Thymus (tissue), 11 donors: Measurements from ENCODE around the gene NXPH4. TPM values are rescaled to one million over a fixed set of nuclear protein-coding genes. Genes with fewer than 3 reads are reported as not detected.
A peak's percentile ranks its signal among the peaks of the same experiment; 100 is the strongest.

Source experiments
- DNase-seq, 9 donors: peaks; one replicate each; pipeline ENCODE4 v3.0.0-alpha.2; 2013; ENCODE audit warnings: low spot score in 9 of 9, low read depth in 6 of 9, missing footprints in 1 of 9
- H3K27ac ChIP-seq, 2 donors: one replicate each; pipeline ENCODE4 v1.5.1; 2013; ENCODE audit warnings: control low read depth in 1 of 2, low read depth in 1 of 2, low read length in 1 of 2, mild to moderate bottlenecking in 1 of 2, moderate library complexity in 1 of 2
- H3K27me3 ChIP-seq, 2 donors: one replicate each; pipeline ENCODE4 v1.5.1; 2013; ENCODE audit warnings: low read length in 1 of 2; ENCODE audit not compliant: control insufficient read depth in 2 of 2, insufficient read depth in 1 of 2
- H3K36me3 ChIP-seq, 2 donors: one replicate each; pipeline ENCODE4 v1.5.1; 2013; ENCODE audit warnings: low read length in 1 of 2, mild to moderate bottlenecking in 1 of 2, moderate library complexity in 1 of 2; ENCODE audit not compliant: control insufficient read depth in 2 of 2, insufficient read depth in 2 of 2
- H3K4me1 ChIP-seq, 2 donors: one replicate each; pipeline ENCODE4 v1.5.1; 2013; ENCODE audit warnings: low read length in 2 of 2; ENCODE audit not compliant: control insufficient read depth in 2 of 2, insufficient read depth in 2 of 2
- H3K4me3 ChIP-seq, 2 donors: one replicate each; pipeline ENCODE4 v1.5.1; 2013; ENCODE audit warnings: low read length in 2 of 2, control low read depth in 1 of 2, mild to moderate bottlenecking in 1 of 2
- H3K9me3 ChIP-seq, 2 donors: one replicate each; pipeline ENCODE4 v1.5.1; 2013; ENCODE audit warnings: low read length in 1 of 2, mild to moderate bottlenecking in 1 of 2; ENCODE audit not compliant: control insufficient read depth in 2 of 2, insufficient read depth in 1 of 2
- WGBS: extraction: QIAGEN DNeasy Blood & Tissue Kit; methylation state at CpG from one replicate; pipeline ENCODE4 v1.1.7; 2013; 5-methylcytosine and 5-hydroxymethylcytosine counted together
- polyA plus RNA-seq: library from polyadenylated mRNA; stranded (reverse); fragments of 200-250 nt; gene quantifications from one replicate; pipeline ENCODE4 v1.2.3, GENCODE V29; 2013
- total RNA-seq: library from RNA; stranded (reverse); fragments of 120-200 nt; gene quantifications from one replicate; pipeline ENCODE4 v1.2.4, GENCODE V29; 2013
- donor health status: healthy.

Gene NXPH4
- total and polyA plus RNA-seq, 2 donors = 0.14 to 0.16 TPM

- Histone ChIP-seq H3K36me3 (no peaks in the 10 kb centered on the region), H3K9me3 (peaks cover 0 to 17% of the 10 kb centered on the region in 2 donors), H3K4me1 (peaks cover 8 to 34% of the 10 kb centered on the region in 2 donors), H3K27ac (no peak overlapping the region), H3K4me3 (no peak overlapping the region), H3K27me3 (peaks cover 41 to 77% of the 10 kb centered on the region in 2 donors)
- WGBS = 95% methylated on average over 7 of the region's 7 CpGs
- DNase-seq = no peak
Measured at GRCh38 chr12:57212701-57213057, 3.9 kb upstream of the NXPH4 start.

DNA sequence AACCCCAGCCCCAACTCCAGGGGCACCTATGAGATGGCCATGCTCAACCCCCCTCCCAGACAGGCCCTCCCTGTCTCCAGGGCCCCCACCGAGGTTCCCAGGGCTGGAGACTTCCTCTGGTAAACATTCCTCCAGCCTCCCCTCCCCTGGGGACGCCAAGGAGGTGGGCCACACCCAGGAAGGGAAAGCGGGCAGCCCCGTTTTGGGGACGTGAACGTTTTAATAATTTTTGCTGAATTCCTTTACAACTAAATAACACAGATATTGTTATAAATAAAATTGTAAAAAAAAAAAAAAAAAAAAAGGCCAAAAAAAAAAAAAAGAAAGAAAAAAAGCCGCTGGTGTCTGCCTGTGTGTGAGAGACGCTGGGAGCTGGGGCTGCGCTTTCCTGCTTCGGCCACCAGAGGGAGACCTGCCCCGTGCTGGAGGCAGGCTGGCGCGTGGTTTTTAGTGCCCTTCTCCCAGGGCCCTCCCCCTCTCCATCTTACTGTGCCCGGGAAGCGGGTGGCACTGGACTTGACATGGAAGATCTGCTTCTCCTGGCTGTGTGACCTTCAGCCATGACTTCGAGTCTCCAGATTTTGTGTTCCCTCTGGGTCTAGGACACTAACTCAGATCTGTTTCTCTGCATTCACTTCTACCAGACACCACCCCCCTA is 3.4 kb upstream of the NXPH4 start:
- Histone ChIP-seq H3K27ac (no peak overlapping the region), H3K36me3 (no peaks in the 10 kb centered on the region), H3K9me3 (peaks cover 0 to 17% of the 10 kb centered on the region in 2 donors), H3K4me1 (peaks cover 8 to 34% of the 10 kb centered on the region in 2 donors), H3K27me3 (peaks cover 46 to 78% of the 10 kb centered on the region in 2 donors), H3K4me3 (no peak overlapping the region)
- WGBS = 12% methylated on average over 16 of the region's 16 CpGs
- peak in 7 of 9 donors; percentile 45 to 84 (median 69) for DNase-seq

- H3K9me3 ChIP-seq = peaks cover 0 to 17% of the 10 kb centered on the region in 2 donors
- H3K27me3 ChIP-seq = peaks cover 53 to 85% of the 10 kb centered on the region in 2 donors
- DNase-seq = no peak
- H3K36me3 ChIP-seq = no peaks in the 10 kb centered on the region
- WGBS = 58% methylated on average over 4 of the region's 4 CpGs
- H3K4me3 ChIP-seq = no peak overlapping the region
- H3K27ac ChIP-seq = no peak overlapping the region
- H3K4me1 ChIP-seq = peaks cover 8 to 34% of the 10 kb centered on the region in 2 donors
Measured at GRCh38 chr12:57213763-57214397, 2.7 kb upstream of the NXPH4 start.

GRCh38 chr12:57214398-57214781 is 2.2 kb upstream of the NXPH4 start:
- Histone ChIP-seq H3K36me3 (no peaks in the 10 kb centered on the region), H3K4me3 (no peak overlapping the region), H3K27ac (no peak overlapping the region), H3K4me1 (peaks cover 8 to 34% of the 10 kb centered on the region in 2 donors), H3K27me3 (peaks cover 58 to 90% of the 10 kb centered on the region in 2 donors), H3K9me3 (peaks cover 0 to 17% of the 10 kb centered on the region in 2 donors)
- peak in 6 of 9 donors; percentile 58 to 80 (median 67) for DNase-seq
- 3% methylated on average over 14 of the region's 14 CpGs for WGBS

DNA sequence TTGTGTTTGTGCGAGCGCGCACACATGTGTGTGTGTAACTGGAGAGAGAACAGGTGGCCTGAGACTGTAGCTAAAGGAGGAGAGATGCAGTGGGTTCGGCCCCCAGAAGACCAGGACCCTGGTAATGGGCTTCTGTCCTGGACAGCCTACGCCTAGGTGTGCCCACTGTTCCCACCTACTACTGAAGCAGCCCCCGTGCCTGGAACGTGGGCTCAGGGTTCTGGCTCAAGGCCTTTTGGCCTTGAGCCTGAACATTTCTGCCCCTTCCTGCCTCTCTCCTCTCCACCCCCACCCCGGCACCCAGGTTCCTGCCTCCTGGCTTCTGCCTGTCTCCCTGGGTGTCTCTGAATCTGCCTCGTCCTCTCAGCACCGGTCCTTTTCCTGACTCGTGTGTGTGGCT is 1.5 kb upstream of the NXPH4 start:
- Histone ChIP-seq H3K36me3 (no peaks in the 10 kb centered on the region), H3K27ac (no peak overlapping the region), H3K27me3 (peaks cover 64 to 94% of the 10 kb centered on the region in 2 donors), H3K4me1 (peaks cover 8 to 39% of the 10 kb centered on the region in 2 donors), H3K4me3 (no peak overlapping the region), H3K9me3 (peaks cover 0 to 15% of the 10 kb centered on the region in 2 donors)
- WGBS = 42% methylated on average over 11 of the region's 11 CpGs
- no peak for DNase-seq

DNA sequence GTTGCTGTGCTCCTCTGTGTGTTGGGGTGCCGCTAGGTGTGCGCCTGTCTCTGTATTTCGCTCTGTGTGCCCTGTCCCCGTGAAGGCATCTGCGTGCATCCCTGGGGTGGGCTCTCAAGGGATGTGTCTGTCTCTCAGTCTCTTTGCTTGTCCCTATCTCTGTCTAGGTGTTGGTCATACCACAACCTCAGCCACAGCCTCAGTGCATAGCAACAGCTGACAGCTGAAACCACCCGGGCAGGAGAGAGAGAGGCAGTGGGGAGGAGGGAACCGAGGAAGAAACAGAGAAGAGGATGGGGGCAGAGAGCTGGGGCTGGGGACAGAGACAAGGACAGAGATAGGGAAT is 953 bp upstream of the NXPH4 start:
- Histone ChIP-seq H3K36me3 (no peaks in the 10 kb centered on the region), H3K4me3 (no peak overlapping the region), H3K9me3 (peaks cover 0 to 14% of the 10 kb centered on the region in 2 donors), H3K27ac (no peak overlapping the region), H3K27me3 (peaks cover 70 to 97% of the 10 kb centered on the region in 2 donors), H3K4me1 (peaks cover 8 to 40% of the 10 kb centered on the region in 2 donors)
- no peak for DNase-seq
- 24% methylated on average over 7 of the region's 7 CpGs for WGBS

DNA sequence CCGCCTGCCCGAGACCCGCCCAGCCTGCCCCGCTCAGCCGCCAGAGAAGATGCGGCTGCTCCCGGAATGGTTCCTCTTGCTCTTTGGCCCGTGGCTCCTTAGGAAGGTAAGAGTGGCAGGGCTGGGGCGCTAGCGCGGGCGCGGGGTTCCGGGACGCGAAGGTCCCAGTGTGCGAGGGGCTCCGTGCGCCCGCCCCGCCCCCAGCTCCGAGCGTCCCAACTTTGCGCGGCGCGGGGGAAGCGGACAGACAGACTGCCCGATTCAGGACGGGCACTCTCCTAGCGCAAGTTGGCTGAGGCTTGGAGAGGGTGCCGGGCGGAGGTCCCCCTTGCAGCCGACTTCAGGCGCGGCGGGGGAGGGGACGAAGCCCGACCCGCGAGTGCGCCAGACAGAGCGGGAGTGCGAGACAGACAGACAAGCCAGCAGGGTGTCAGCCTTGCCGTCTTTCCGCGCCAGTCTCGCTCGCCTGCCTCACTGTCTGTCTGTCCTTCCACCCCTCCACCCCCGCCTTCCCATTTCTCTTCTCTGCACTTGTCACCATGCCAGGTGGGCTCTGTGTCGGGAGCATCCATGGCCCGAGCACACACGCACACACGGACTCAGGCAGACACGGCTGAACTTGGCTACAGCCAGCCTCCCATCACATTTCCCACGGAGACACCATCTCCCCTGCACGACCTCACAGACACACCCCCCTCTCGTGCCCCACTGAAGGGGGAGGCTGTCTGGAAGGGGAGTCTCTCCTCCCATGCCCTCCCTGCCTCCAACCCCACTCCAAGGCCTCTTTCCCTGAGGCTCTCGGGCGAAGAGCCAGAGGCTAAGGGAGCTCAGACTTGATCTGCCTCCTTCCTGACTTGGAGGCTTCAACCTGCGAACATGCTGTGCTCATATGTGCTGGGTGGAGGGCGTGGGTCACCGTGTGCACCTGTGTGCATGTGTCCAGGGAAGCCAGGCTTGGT is 606 bp downstream of the NXPH4 start:
- DNase-seq = peak in 1 of 9 donors; percentile 28
- H3K27ac ChIP-seq = no peak overlapping the region
- WGBS = 4% methylated on average over 63 of the region's 63 CpGs
- peak overlapping the region in 1 of 2 donors; percentile 43 for H3K4me3 ChIP-seq
- peaks cover 81 to 98% of the 10 kb centered on the region in 2 donors for H3K27me3 ChIP-seq
- H3K9me3 ChIP-seq = peaks cover 0 to 14% of the 10 kb centered on the region in 2 donors
- peaks cover 8 to 48% of the 10 kb centered on the region in 2 donors for H3K4me1 ChIP-seq
- H3K36me3 ChIP-seq = no peaks in the 10 kb centered on the region

DNA sequence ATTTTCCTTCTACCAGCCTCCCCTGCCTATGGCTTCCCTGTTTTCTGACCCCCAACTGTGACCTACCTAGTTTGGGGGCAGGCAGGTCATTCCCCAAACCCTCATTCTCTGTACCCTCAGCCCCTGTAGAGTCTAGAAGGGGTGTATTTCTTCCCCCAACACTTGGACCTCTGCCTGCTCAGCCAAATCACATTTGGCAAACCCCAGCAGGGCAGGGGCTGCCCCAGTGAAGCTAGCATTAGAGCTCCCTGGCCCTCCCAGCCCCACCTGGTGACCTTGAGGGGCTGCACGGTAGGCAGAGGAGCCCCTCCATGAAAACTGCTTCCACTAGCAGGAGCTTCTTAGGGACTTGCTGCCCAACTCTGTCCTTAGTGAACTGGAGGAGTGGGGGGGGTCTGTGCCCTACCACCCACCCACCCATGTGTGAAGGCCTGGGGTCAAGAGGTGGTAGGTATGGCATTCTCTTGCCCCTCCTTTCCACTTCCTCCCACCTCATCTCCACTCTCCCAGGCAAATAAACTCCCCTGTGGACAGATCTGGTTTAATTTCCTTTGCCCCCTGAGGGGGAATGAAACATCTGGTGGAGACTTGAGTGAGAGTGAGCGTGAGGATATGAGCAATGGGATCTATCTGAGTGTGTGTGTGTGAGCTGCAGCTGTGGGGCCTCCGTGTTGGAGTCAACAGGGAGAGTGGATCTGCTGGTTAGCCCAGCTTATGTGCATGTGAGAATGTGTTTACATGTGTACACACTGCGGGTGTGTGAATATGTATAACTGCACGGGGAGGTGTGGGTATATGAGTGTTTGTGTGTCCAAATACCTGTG is 1.6 kb downstream of the NXPH4 start:
- 78% methylated on average over 5 of the region's 5 CpGs for WGBS
- H3K9me3 ChIP-seq = peaks cover 0 to 14% of the 10 kb centered on the region in 2 donors
- H3K4me1 ChIP-seq = peaks cover 8 to 53% of the 10 kb centered on the region in 2 donors
- DNase-seq = peak in 1 of 9 donors; percentile 6
- H3K4me3 ChIP-seq = no peak overlapping the region
- peaks cover 91 to 99% of the 10 kb centered on the region in 2 donors for H3K27me3 ChIP-seq
- H3K27ac ChIP-seq = no peak overlapping the region
- no peaks in the 10 kb centered on the region for H3K36me3 ChIP-seq
